ENCODE measurements around the gene AZU1. TPM values are rescaled to one million over a fixed set of nuclear protein-coding genes. Genes with fewer than 3 reads are reported as not detected.
A peak's percentile ranks its signal among the peaks of the same experiment; 100 is the strongest.

AZU1 gene
- total RNA-seq, 2 donors from 2014 or later, result 6.9 TPM; not detected in 1

GRCh38 chr19:868458-869244 is 41.0 kb downstream of the AZU1 start:
- no peak for DNase-seq (ENCODE audit: low spot score)
- TF ChIP-seq, protein P1, sequence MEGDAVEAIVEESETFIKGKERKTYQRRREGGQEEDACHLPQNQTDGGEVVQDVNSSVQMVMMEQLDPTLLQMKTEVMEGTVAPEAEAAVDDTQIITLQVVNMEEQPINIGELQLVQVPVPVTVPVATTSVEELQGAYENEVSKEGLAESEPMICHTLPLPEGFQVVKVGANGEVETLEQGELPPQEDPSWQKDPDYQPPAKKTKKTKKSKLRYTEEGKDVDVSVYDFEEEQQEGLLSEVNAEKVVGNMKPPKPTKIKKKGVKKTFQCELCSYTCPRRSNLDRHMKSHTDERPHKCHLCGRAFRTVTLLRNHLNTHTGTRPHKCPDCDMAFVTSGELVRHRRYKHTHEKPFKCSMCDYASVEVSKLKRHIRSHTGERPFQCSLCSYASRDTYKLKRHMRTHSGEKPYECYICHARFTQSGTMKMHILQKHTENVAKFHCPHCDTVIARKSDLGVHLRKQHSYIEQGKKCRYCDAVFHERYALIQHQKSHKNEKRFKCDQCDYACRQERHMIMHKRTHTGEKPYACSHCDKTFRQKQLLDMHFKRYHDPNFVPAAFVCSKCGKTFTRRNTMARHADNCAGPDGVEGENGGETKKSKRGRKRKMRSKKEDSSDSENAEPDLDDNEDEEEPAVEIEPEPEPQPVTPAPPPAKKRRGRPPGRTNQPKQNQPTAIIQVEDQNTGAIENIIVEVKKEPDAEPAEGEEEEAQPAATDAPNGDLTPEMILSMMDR (IDR thresholded peaks at IDR 0.05), result no peak
- TF ChIP-seq POLR2A (IDR thresholded peaks at IDR 0.05), result no peak
- Histone ChIP-seq H3K4me3 (no peak overlapping the region), H3K27ac (peak overlapping the region; percentile 69 to 74), H3K36me3 (no peaks in the 10 kb centered on the region), H3K27me3 (replicated peaks; ENCODE audit: insufficient read depth) (no peaks in the 10 kb centered on the region), H3K4me1 (replicated peaks) (no peaks in the 10 kb centered on the region), H3K9me3 (no peaks in the 10 kb centered on the region)
- 91% methylated on average over 34 of the region's 34 CpGs for WGBS
- intact Hi-C loops (cut with DNase I), result loop anchor here (2.0 to 5.0 kb wide), 2 partner anchors 44 to 114 kb away; partner anchors contain the start of genes R3HDM4 and WDR18

GRCh38 chr19:869245-870177 is 41.9 kb downstream of the AZU1 start:
- Histone ChIP-seq H3K4me1 (replicated peaks) (no peaks in the 10 kb centered on the region), H3K27ac (peak overlapping the region; percentile 69 to 74), H3K4me3 (no peak overlapping the region), H3K9me3 (no peaks in the 10 kb centered on the region), H3K36me3 (no peaks in the 10 kb centered on the region), H3K27me3 (replicated peaks; ENCODE audit: insufficient read depth) (no peaks in the 10 kb centered on the region)
- 49% methylated on average over 29 of the region's 29 CpGs for WGBS
- no peak for DNase-seq (ENCODE audit: low spot score)
- TF ChIP-seq POLR2AphosphoS5 (IDR thresholded peaks at IDR 0.05), result peak; percentile 34
- peak; percentile 20 for TF ChIP-seq POLR2A (IDR thresholded peaks at IDR 0.05)
- TF ChIP-seq, protein P1 (IDR thresholded peaks at IDR 0.05), result no peak
- intact Hi-C loops (cut with DNase I), result loop anchor here (2.0 to 5.0 kb wide), 2 partner anchors 43 to 113 kb away; partner anchors contain the start of genes R3HDM4 and WDR18

DNA sequence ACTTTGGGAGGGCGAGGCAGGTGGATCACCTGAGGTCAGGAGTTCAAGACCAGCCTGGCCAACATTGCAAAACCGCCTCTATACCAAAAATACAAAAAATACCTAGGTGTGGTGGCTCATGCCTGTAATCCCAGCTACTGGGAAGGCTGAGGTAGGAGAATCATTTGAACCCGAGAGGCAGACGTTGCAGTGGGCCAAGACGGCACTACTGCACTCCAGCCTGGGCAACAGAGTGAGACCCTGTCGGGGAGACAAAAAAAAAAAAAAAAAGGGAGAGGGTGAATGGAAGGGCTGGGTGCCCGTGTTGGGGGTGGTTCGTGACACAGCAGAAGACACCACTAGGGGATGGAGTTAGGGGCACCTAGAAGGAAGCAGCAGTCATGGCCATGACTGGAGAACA is 42.7 kb downstream of the AZU1 start:
- no peak overlapping the region for H3K4me3 ChIP-seq
- DNase-seq (ENCODE audit: low spot score), result no peak
- no peaks in the 10 kb centered on the region for H3K4me1 ChIP-seq (replicated peaks)
- H3K27ac ChIP-seq, result peak overlapping the region; percentile 69 to 74
- no peaks in the 10 kb centered on the region for H3K27me3 ChIP-seq (replicated peaks; ENCODE audit: insufficient read depth)
- peaks cover 0 to 1% of the 10 kb centered on the region in 2 donors for H3K36me3 ChIP-seq
- no peaks in the 10 kb centered on the region for H3K9me3 ChIP-seq
- 87% methylated on average over 8 of the region's 8 CpGs for WGBS
- intact Hi-C loops (cut with DNase I), result no loop called here
- no peak for TF ChIP-seq POLR2A (IDR thresholded peaks at IDR 0.05)
- no peak for TF ChIP-seq POLR2AphosphoS5 (IDR thresholded peaks at IDR 0.05)
- TF ChIP-seq, protein P1 (IDR thresholded peaks at IDR 0.05), result no peak

DNA sequence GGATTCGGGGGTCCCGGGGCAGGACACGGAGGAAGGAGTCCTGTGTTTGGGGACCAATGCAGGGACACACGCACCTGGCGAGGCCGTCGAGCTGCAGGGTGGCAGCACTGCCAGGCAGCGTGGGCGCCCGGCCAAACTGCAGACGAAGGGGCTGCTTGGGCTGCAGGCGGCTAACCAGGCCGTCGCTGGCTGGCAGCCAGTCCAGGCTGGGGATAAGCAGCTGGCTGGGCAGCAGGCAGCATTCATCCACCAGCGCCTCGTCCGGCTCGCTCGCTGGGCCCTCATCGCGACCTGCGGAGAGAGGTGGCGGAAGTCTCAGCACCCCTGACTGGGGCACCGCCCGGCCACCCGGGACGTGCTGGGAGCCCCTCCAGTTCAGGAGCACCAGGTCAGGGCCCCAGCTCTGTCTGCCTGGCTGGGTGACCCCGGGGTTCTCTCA is 43.3 kb downstream of the AZU1 start:
- no peaks in the 10 kb centered on the region for H3K4me1 ChIP-seq (replicated peaks)
- intact Hi-C loops (cut with DNase I), result no loop called here
- no peaks in the 10 kb centered on the region for H3K27me3 ChIP-seq (replicated peaks; ENCODE audit: insufficient read depth)
- no peak overlapping the region for H3K4me3 ChIP-seq
- no peak for DNase-seq (ENCODE audit: low spot score)
- H3K27ac ChIP-seq, result no peak overlapping the region
- whole genome bisulfite sequencing, result 63% methylated on average over 28 of the region's 28 CpGs
- no peaks in the 10 kb centered on the region for H3K9me3 ChIP-seq
- peaks cover 0 to 2% of the 10 kb centered on the region in 2 donors for H3K36me3 ChIP-seq
- TF ChIP-seq, protein P1 (IDR thresholded peaks at IDR 0.05), result no peak
- TF ChIP-seq POLR2A (IDR thresholded peaks at IDR 0.05), result no peak
- no peak for TF ChIP-seq POLR2AphosphoS5 (IDR thresholded peaks at IDR 0.05)

All from prostate gland (tissue), 2 donors.